ENCODE measurements around the gene EZH1. TPM values are rescaled to one million over a fixed set of nuclear protein-coding genes. Genes with fewer than 3 reads are reported as not detected.
A peak's percentile ranks its signal among the peaks of the same experiment; 100 is the strongest.

EZH1 gene
- total RNA-seq, 1 experiment from 2014 or later, result 4.5 TPM

DNA sequence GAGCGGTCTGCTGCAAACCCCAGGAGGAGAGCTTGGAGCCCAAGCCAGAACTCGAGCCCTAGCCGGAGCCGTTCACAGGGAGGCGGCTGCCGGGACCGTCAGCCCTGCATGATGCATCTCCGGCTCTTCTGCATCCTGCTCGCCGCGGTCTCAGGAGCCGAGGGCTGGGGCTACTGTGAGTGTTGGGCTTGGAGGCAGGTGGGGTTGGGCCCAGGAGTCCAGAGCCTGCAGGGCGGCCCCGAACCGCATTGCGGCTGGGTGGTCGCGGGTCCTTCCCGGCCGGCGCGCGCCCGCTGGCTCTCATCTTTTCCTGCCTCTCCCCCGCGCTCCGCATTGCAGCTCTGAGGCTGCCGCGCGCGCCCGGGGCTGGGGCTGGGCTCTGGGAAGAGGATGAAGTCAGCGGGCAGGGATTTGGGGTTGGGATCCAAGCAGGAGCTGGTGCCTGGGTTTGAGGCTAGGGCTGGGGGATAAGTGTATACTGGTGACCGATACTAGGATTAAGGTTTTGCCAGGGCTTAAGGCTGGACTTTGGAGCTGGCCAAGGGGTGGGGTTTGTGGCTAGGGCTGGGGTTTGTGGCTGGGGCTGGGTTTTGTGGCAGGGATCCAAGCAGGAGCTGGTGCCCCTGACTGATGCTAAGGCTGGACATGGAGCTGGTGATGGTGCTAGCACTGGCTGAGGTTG lies 62.0 kb downstream of the EZH1 start:
- DNase-seq (ENCODE audit: low spot score), result peak; percentile 26

DNA sequence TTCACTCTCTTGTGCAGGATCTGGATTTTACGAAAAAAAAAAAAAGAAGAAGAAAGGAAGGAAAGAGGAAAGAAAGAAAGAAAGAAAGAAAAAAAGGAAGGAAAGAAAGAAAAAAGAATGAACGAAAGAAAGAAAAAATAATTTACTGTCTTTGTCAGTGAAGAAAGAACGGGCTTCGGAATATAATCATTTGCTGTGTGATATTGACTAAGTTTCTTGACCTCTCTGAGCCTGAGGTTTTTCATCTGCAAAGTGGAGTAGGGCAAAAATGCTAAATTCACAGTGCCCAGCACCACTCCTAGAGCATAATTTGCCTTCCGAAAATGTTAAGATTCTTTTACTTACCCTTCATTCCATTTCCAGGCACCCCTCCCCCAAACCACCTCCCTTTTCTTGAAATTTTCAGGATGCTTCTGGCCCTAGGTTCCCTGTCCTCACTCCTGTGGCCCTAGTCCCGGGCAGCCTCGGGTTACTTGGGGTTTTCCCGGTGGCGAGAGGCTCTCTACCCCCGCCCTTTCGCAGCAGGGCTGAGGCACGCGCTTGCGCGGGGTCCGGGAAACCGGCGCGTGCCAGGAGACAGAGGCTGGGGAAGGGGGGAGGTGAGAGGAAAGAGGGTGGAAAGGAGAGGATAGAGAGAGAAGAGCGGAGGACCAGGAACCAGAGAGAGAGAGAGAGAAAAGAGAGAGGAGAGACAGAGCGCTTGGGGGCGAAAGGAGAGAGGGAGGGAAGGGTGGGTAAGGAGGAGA lies 62.7 kb downstream of the EZH1 start, which contains the start of gene CNTNAP1:
TSS of gene CNTNAP1 (plus strand) at position 556 of the 746 bp plus-strand sequence. CDS start 299 bp downstream, outside the sequence.
- DNase-seq (ENCODE audit: low spot score), result peak; percentile 56

- no peak for DNase-seq (ENCODE audit: low spot score)
Measured at GRCh38 chr17:42680331-42680808, 64.5 kb downstream of the EZH1 start.

GRCh38 chr17:42679492-42680330 lies 65.1 kb downstream of the EZH1 start:
- no peak for DNase-seq (ENCODE audit: low spot score)

- DNase-seq (ENCODE audit: low spot score), result no peak
Measured at GRCh38 chr17:42678951-42679491, 65.8 kb downstream of the EZH1 start.

- DNase-seq (ENCODE audit: low spot score), result peak; percentile 91
Measured at GRCh38 chr17:42677921-42678781, 66.7 kb downstream of the EZH1 start.

DNA sequence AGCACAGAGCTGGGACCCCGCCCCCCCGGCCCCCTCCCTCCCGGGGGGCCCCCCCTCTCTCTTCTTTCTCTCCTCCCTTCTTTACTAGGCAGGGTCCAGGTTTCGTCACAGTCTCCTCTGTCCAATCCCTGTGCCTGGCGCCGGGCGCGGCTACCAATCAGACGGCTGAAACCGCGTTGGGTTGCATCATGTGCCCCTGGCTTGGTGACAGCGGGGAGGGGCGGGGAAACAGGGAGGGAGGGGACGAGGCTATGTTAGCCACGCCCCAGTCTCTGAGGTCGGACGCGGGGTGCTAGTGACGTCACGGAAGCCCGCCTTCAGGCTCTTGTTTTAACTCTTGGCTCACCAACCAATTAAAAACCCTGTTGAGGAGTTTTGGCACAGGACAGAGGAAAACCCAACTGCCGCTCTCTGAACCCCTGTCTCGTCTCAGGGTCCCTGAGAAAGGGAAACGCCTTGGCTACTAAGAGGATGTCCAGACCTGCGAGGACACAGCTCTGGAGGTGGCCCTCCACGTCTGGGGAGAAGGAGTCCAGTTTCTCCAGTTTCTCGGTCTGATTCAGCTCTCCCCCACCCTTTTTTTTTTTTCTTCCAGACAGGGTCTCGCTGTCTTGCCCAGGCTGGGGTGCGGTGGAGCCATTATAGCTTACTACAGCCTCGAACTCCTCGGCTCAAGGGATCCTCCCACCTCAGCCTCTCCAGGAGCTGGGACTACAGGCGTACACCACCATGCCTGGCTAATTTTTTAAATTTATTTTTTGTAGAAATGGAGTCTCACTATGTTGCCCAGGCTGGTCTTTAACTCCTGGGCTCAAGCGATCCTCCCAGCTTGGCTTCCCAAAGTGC lies 67.6 kb downstream of the EZH1 start:
- DNase-seq (ENCODE audit: low spot score), result peak; percentile 98

DNA sequence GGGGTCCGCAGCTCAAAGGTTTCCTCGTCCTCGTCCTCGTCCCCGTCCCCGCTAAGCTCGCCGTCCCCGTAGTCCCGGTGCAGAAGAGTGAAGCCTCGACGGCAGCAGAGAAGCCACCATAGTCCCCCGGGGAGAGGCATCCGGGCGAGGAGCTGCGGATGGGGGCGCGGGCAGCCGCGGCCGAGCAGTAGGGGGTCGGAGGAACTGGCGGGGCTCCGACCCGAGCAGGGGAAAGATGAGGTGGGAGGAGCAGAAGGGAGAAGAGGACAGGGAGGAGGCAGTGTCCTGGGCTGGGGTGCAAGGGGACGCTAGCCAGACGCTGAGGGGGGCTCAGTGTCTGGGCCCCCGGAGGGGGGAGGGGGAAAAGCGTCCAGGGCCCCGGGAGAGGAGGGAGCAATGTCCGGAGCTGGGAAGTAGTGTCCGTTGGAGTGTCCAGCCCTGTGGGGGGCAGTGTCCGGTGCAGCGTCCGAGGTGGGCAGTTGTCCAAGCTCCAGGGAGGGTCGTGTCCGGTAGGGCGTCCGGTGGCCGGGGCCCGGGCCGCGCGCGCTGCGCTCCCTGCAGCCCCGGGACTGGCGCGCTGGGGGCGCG lies 68.3 kb downstream of the EZH1 start, which contains the start of gene PLEKHH3:
TSS of gene PLEKHH3 (minus strand) at position 571 of the 588 bp plus-strand sequence. CDS start at position 140, 431 bp downstream.
- DNase-seq (ENCODE audit: low spot score), result no peak

- no peak for DNase-seq (ENCODE audit: low spot score)
Measured at GRCh38 chr17:42675965-42676423, 68.8 kb downstream of the EZH1 start.

GRCh38 chr17:42675348-42675964 lies 69.4 kb downstream of the EZH1 start:
- no peak for DNase-seq (ENCODE audit: low spot score)

GRCh38 chr17:42674755-42675347 lies 70.0 kb downstream of the EZH1 start:
- DNase-seq (ENCODE audit: low spot score), result no peak

GRCh38 chr17:42673885-42674754 lies 70.7 kb downstream of the EZH1 start:
- peak; percentile 30 for DNase-seq (ENCODE audit: low spot score)

- no peak for DNase-seq (ENCODE audit: low spot score)
Measured at GRCh38 chr17:42673266-42673884, 71.5 kb downstream of the EZH1 start.

DNA sequence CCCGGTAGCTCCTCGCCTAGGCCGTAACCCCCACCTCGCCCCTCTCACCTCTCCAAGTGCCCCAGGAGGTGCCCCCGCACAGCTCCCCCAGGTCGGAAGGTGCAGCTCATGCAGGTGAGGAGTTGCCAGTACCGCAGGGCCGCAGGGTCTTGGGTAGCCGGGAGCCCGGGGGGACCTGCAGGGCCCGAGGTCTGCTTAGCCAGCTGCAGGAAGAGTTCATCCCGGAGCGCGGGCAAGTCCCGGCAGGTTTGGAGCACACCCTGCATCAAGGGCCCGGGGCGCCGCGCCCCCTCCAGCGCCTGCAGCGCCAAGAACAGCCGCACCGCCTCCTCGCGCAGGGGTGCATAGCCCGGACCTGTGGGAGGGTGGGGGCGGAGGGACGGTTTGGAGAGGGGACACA lies 72.8 kb downstream of the EZH1 start:
- no peak for DNase-seq (ENCODE audit: low spot score)

- DNase-seq (ENCODE audit: low spot score), result no peak
Measured at GRCh38 chr17:42670789-42671657, 73.8 kb downstream of the EZH1 start.
